Right atrium auricular region (tissue), 2 donors: Measurements from ENCODE around the gene GP9. TPM values are rescaled to one million over a fixed set of nuclear protein-coding genes. Genes with fewer than 3 reads are reported as not detected.

Source experiments
- DNase-seq: peaks from one replicate; pipeline ENCODE4 v3.0.0-alpha.2; 2019; ENCODE audit warnings: low spot score
- H3K27ac ChIP-seq, 2 donors: fragments of 200-600 bp; sonication (generic); 1 replicate in 1 of 2; 2 replicates in 1 of 2; pipeline ENCODE4 v1.5.1; 2016 to 2019
- H3K27me3 ChIP-seq, 2 donors: fragments of 200-600 bp; sonication (generic); one replicate each; pipeline versions ENCODE4 v1.5.1 to v1.6.0; 2017 to 2019
- H3K36me3 ChIP-seq: fragments of 200-600 bp; sonication (generic); one replicate; pipeline ENCODE4 v1.5.1; 2016
- H3K4me1 ChIP-seq, 2 donors: fragments of 200-600 bp; sonication (generic); one replicate each; pipeline versions ENCODE4 v1.5.1 to v1.6.0; 2017 to 2019
- H3K4me3 ChIP-seq, 2 donors: fragments of 200-600 bp; sonication (generic); 1 replicate in 1 of 2; 2 replicates in 1 of 2; pipeline ENCODE4 v1.5.1; 2017 to 2019; ENCODE audit warnings: mild to moderate bottlenecking in 1 of 2, moderate library complexity in 1 of 2
- H3K9me3 ChIP-seq, 2 donors: fragments of 200-600 bp; sonication (generic); one replicate each; pipeline ENCODE4 v1.5.1; 2019
- CTCF ChIP-seq, 2 donors: fragments of 200-600 bp; sonication (generic); IDR thresholded peaks; one replicate each; pipeline ENCODE4 v1.5.1; 2019; ENCODE audit warnings: antibody characterized with exemption in 2 of 2
- total RNA-seq, 2 donors: library from RNA; depleted of rRNA; stranded (reverse); fragments of >200 nt; gene quantifications; one replicate each; pipeline ENCODE4 v1.1.0, GENCODE V29; 2016

The GP9 gene
- total RNA-seq, 2 donors from 2014 or later: not detected

- TF ChIP-seq CTCF (IDR thresholded peaks at IDR 0.05): peak in 1 of 2 donors; percentile 15
- no peaks in the 10 kb centered on the region for H3K36me3 ChIP-seq
- no peak overlapping the region for H3K4me3 ChIP-seq
- no peaks in the 10 kb centered on the region for H3K9me3 ChIP-seq
- H3K27me3 ChIP-seq: no peaks in the 10 kb centered on the region
- peak overlapping the region; percentile 73 to 78 for H3K27ac ChIP-seq
- DNase-seq: no peak
- H3K4me1 ChIP-seq: peaks cover 0 to 56% of the 10 kb centered on the region in 2 donors
Measured at GRCh38 chr3:129016356-129016719, 44.2 kb upstream of the GP9 start.

GRCh38 chr3:129016720-129017483 lies 43.7 kb upstream of the GP9 start:
- Histone ChIP-seq H3K27me3 (no peaks in the 10 kb centered on the region), H3K36me3 (no peaks in the 10 kb centered on the region), H3K4me1 (peaks cover 0 to 62% of the 10 kb centered on the region in 2 donors), H3K4me3 (no peak overlapping the region), H3K27ac (peak overlapping the region; percentile 73 to 78), H3K9me3 (no peaks in the 10 kb centered on the region)
- DNase-seq: peak; percentile 84
- TF ChIP-seq CTCF (IDR thresholded peaks at IDR 0.05): no peak

GRCh38 chr3:129017484-129017899 lies 43.1 kb upstream of the GP9 start:
- H3K36me3 ChIP-seq: no peaks in the 10 kb centered on the region
- peaks cover 0 to 68% of the 10 kb centered on the region in 2 donors for H3K4me1 ChIP-seq
- no peak for DNase-seq
- no peak for TF ChIP-seq CTCF (IDR thresholded peaks at IDR 0.05)
- no peaks in the 10 kb centered on the region for H3K9me3 ChIP-seq
- H3K27ac ChIP-seq: peak overlapping the region; percentile 73 to 78
- no peaks in the 10 kb centered on the region for H3K27me3 ChIP-seq
- H3K4me3 ChIP-seq: no peak overlapping the region

GRCh38 chr3:129018271-129018670 lies 42.3 kb upstream of the GP9 start:
- H3K4me3 ChIP-seq: no peak overlapping the region
- no peaks in the 10 kb centered on the region for H3K27me3 ChIP-seq
- H3K9me3 ChIP-seq: no peaks in the 10 kb centered on the region
- no peaks in the 10 kb centered on the region for H3K36me3 ChIP-seq
- peak overlapping the region in 1 of 2 donors; percentile 73 for H3K27ac ChIP-seq
- TF ChIP-seq CTCF (IDR thresholded peaks at IDR 0.05): no peak
- no peak for DNase-seq
- H3K4me1 ChIP-seq: peaks cover 0 to 71% of the 10 kb centered on the region in 2 donors

- no peak for DNase-seq
- H3K9me3 ChIP-seq: no peaks in the 10 kb centered on the region
- no peaks in the 10 kb centered on the region for H3K27me3 ChIP-seq
- H3K4me3 ChIP-seq: no peak overlapping the region
- no peaks in the 10 kb centered on the region for H3K36me3 ChIP-seq
- peaks cover 0 to 75% of the 10 kb centered on the region in 2 donors for H3K4me1 ChIP-seq
- H3K27ac ChIP-seq: no peak overlapping the region
- no peak for TF ChIP-seq CTCF (IDR thresholded peaks at IDR 0.05)
Measured at GRCh38 chr3:129018751-129019150, 41.8 kb upstream of the GP9 start.

- H3K27me3 ChIP-seq: no peaks in the 10 kb centered on the region
- no peak overlapping the region for H3K4me3 ChIP-seq
- H3K4me1 ChIP-seq: peaks cover 0 to 75% of the 10 kb centered on the region in 2 donors
- no peaks in the 10 kb centered on the region for H3K36me3 ChIP-seq
- DNase-seq: no peak
- H3K9me3 ChIP-seq: no peaks in the 10 kb centered on the region
- no peak for TF ChIP-seq CTCF (IDR thresholded peaks at IDR 0.05)
- H3K27ac ChIP-seq: no peak overlapping the region
Measured at GRCh38 chr3:129019266-129019665, 41.3 kb upstream of the GP9 start.
